Activated gamma-delta T cell treated with anti-CD3 and anti-CD28 coated beads, Interleukin-2, amount 50 U/mL, for 16 hours (primary cell): ENCODE data around the gene SIAH3.
"Not testable (repeated sequence)": the region's sequence is repeated elsewhere in the genome, so short reads cannot be mapped to it uniquely, and the experiment has no call there.

Experiments used
- DNase-seq: peaks from one replicate; pipeline ENCODE4 v3.0.0-alpha.2; 2020; ENCODE audit warnings: low read depth

SIAH3 gene

DNA sequence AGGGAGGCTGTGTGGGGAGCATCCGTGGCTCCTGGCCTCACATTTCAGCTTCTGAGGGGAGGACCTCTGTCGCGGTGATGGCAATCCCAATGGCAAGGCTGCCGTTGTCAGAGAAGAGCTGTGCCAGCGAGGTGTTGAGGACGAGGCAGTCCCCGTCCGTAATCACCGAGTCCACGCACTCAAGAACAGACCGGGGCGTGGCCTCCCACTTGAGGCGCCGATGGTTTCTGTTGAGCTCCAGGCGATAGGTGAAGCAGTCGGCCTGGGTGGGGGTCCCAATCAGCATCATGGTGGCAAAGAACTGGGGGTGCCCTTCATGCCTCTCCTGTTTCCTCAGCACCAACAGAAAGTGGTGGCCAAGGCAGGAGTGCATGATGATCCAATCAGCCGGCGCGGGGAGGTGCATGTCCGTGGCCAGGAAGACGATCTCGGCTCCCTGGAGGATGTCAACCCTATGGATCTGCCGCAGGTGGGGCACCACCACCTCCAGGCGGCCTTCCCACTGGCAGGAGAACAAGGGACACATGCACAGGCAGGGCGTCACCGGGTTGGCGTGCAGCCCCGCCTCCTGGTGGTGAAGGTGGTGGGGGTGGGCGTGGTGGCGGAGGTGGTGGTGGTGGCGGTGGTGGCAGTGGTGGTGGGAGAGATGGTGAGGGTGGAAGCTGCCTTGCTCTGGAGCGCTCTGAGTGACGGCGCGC lies 68.1 kb downstream of the SIAH3 start:
- DNase-seq, result no peak

DNA sequence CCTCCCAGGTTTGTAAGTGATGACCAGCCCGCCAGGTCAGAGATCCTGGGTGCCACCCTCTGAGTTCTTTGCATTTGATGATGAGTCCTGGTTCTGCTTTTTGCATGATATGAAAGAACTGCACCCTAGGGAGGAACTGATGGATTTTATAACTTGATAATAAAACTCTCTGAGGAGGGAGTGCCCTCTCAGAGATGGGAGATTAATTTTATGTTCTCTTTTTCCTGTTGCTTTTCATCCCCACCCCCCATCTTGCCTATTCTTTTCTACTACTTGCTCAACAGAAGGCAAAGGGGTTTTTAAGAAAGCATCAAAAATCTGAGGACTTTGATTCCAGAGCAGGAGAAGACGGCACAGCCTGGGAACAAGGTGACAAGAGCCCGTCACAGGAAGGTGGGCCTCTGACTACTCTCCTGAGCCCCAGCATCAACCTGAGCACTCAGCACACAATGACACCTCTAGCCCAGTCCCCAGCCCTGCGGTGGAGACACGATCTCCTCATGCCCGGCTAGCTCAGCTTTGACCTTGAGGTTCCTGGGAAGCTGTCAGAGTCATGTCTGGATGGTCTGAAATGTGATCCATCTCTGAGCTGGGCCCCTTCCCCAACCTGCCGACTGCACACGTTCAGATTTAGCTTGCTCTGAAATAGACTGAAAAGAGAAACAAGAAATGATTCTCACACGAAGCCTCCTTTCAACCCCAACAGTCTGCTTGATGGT lies 69.1 kb downstream of the SIAH3 start:
- no peak for DNase-seq

DNA sequence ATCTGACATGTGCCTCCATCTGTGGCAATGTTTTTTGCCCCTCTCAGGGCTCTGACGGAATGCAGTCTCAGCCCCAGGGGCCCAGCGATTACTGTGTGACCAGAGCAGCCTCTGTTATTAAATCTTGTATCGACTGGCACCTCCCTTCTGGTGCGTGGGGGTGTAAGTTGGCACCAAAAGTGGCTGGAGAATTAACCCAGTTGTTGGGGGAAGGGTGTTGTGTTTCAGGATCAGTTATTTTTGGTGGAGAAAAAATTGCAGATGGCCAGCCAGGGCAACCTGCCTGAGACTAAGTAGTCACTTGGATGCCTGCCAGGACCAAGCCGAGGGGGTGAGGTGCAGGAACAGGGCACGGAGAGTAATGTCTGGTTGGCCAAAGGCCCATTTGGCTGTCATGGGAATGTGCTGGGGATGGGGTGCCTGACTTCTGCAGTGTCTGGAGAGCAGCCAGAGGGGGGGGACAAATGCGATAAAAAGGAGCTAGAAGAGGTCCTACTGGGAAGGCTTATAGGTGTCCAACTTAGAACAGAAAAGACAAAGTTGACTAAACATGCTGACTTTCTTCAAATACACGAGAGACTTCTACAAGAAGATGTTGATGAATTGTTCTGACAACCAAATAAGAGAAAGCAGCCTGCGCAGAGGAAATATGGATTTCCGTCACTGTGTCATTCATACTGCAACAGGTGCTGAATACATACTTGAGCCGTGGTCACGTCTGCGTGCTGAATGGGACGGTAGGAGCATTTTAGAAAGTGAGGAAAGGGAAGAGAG lies 69.8 kb downstream of the SIAH3 start:
- no peak for DNase-seq

DNA sequence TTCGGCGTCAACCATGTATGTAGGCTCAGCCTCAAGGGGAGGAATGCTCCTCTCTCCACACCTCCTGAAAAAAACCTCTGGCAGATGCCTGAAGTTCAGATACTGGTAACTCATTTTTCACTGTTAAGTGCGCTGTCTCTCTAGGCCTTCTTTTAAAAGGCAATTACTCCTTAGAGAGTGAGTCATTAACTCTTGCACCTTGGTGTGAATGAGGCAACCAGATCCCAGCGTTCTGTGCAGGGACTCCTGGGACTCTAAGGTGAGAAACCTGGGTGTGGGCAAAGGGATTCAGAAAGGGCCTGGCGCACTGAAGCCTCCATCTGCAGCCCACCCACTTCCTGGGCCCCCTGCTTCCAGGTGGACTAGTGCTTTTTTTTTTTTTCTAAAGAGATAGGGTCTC lies 71.7 kb downstream of the SIAH3 start:
- DNase-seq, result no peak

DNA sequence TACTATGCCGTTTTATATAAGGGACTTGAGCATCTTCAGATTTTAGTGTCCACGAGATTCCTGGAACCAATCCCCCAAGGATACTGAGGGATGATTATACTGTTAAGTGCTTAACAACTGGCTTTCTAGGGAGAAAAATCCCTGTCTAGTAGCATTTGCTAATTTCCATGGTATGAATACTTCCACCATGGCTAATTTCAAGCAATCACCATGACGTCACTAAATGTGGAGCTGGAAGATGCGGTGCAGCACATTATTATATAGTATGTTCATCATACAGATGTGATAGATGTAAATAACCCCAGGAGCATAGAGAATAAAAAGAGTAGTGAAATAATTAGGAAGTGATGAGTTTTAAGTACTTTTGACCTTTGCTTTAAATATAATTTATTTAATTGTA lies 72.7 kb downstream of the SIAH3 start:
- no peak for DNase-seq

DNA sequence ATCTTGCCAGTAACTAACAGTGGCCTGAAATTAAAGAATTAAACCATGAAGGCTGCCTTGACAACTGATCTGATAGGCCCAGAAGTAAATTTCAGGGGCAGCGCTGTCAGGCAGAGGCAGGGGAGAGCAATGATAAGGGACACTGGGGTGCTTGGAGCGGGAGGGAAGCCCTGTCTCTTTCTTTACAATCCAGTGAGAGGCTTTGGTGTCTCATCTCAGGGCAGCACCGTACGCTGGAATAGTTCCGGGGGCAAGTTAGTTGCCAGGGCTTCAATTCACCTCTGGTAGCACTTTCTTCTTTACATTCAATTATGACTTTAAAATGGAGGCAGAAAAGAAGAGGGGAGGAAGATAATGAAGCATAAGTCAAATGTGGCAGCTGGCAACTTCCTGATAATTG lies 74.8 kb downstream of the SIAH3 start:
- no peak for DNase-seq

DNA sequence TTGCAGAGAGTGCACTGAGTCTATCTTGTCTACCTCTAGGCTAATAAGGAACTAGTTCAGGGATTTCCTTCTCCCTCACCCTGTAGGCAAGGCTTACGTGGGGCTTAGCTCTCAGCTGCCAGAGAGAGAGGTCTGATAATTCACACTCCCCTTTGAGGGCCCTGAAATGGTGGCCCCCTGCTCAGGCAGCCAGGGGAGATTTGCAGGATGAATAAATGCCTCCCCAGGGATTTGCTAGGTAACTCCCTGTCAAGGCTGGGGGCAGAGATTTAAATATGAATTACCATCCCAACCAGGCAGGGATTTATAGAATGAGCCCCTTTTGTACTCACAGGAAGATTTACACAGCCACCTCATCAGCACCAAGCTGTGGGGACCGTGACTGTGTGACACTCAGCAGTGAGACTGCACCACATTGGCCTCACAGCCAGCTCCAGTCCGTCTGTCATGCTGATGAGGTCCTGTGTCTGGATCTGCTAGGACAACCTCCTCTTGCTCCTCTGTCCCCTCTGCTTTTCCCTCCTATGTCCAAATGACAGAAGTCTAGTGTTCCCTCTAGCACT lies 76.1 kb downstream of the SIAH3 start:
- DNase-seq, result no peak

DNA sequence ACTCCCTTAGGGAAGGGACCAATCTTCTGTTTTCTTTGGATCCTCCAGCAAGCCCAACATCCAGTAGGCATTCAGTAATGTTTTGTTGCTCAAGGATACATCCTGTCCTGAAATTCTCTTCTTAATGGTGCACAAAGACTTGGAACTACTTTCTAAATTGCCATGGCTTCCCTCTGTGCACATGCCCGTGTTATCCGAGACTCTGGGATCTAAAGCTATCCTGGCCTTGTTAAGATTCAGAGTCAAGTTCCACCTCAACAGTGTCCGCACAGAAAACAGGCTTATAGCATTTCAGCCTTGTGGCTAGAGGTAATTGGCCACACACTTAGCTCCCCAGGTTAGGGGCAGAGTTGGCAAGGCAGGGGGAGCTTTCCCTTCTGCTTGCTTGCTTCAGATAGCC lies 77.6 kb downstream of the SIAH3 start:
- no peak for DNase-seq

DNA sequence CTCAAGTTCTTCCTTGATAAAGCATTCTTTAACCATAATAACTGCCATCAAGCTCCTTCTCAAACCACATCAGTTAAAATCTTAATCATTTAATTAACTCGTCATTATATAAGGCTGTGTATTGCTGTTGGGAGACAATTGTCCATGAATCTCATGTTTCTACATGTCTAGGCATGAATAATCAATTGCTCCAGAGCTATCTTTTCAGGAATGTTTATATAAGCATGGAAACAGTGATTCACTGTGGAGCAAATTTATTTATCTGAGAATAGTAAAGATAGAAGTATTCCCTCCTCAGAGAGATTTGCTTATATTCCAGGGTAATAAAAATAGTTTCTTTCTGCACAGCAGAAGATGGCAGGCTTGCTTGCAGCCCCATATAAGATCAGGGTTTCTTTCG lies 78.3 kb downstream of the SIAH3 start:
- DNase-seq, result no peak

DNA sequence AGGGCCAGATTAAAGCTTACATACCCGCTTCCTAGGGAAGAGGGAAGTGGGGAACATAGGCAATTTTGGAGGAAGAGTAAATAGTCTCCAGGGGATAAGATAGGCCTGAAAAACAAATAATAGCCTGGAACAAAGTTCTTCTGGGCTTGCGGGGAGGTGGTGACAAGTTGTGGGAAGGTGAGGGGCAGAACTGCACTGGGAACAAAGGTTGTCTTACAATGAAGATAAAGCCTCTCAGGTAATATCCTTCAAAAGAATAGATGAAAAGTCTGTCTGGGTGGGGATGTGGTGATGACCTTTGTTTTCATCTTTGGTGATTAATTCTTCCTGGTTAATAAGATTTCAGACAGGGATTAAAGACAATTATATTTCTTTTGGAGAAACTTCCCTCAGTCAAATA lies 80.7 kb downstream of the SIAH3 start:
- no peak for DNase-seq

DNA sequence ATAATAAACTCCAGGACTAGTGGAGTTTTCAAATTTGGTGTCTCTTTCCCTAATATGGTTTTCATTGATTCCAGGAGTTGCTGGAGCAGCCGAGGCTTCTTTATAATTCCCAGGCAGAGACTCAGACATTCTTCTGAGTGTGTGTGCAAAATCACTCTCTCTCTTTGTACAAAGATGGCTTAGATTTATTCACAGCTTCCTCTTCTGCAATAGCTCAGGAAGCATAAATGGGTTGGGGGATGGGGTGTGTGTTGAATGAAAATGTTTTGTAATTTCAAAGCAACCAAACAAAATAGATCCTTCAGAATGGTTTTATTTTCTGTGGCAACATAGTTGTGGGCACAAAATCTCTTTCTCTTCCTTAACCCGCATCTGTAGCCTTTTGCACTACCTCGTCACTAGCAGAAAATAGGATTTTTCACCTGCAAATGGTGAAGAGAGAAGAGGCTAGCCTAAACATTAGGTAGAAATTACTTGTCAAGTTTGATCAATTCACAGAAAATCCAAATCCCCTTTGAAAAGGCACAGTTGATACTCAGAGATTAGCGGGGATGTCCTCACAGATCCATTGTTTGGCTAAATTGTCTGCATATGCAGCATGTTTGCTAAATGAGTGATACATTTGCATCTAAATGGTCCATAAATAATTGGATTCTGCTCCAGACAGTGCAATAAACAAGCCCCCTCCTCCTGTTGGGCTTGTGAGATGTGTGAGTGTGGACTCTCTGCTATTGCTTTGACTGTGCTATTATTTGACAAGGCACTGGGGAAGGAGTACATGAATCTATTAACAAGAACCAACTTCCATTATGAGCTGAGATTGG lies 82.7 kb downstream of the SIAH3 start:
- DNase-seq, result no peak

DNA sequence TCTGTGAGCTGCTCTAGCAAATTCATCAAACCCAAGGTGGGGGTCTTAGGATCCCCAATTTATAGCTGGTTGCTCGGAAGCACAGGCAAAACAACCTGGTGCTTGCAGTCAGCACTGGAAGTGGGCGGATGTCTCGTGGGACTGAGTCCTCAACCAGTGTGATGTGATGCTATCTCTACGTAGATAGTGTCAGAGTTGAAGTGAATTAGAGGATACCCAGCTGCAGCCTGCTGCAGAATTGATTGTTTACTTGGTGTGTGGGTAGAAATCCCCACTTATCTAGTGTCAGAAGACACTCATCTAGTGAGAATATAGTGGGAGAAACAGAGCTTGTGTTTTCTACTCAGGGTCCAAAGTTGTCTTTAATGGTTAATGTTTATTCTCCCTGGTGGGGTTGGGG lies 86.1 kb downstream of the SIAH3 start:
- no peak for DNase-seq

DNA sequence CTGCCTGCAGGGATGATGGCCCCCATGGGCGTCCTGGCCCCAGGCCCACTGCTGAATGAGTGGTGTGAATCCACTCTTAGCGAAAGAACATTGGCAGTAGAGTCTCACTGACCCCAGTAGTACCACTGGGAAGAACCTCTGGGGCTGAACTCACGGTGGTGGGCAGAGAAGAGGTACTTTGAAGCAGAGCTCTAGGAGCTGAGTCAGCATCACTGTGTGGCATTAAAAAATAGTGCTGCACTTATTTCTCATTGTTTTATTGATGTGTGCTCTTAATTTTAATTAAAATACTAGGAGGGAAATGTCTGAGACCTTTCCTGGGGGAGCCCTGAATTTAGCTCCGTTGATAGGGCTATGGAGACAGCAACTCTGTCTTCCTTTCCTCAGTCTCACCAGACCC lies 88.1 kb downstream of the SIAH3 start:
- DNase-seq, result no peak

DNA sequence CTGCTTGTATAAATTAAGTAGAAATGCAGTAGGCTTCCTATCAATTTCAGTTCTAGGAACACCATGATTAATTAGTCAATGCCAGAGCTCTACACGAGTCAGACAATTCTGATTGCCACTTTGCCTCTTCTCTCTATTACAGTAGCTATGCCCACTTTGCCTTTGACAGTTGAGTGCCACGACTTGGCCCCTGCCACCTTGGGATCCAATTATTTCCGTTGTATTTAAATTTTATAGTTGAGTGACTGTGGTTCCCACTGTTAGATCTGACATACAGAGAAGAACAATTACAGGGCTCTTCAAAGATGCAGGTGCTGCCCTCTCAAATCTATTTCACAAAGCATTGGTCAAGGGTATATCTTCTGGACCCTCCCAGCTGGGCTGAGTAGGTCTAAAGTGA lies 94.0 kb downstream of the SIAH3 start:
- not testable (repeated sequence) for DNase-seq

DNA sequence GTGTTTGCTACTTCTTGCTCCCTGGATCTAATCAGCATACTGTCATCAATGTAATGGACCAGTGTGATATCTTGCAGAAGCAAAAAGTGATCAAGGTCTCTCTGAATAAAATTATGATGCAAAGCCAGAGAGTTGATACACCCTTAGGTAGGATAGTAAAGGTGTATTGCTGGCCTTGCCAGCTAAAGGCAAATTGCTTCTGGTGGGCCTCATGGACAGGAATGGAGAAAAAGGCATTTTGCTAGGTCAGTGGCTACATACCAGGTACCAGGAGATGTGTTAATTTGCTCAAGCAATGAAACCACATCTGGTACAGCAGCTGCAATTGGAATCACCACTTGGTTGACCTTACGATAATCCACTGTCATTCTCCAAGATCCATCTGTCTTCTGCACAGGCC lies 95.1 kb downstream of the SIAH3 start:
- not testable (repeated sequence) for DNase-seq

DNA sequence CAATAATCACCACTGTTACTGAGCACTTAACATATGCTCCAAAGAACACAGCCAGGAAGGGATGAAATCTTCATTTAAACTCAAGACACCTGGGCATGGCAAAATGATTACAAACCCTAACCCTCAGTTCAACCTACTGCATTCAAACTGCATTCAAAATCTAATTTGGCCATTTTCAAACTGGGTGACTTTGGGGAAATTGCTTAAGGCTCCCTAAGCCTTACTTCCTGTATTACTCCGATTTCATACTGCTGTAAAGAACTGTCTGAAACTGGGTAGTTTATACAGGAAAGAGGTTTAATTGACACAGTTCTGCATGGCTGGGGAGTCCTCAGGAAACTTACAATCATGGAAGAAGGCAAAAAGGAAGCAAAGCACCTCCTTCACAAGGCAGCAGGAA lies 99.0 kb downstream of the SIAH3 start:
- DNase-seq, result no peak

DNA sequence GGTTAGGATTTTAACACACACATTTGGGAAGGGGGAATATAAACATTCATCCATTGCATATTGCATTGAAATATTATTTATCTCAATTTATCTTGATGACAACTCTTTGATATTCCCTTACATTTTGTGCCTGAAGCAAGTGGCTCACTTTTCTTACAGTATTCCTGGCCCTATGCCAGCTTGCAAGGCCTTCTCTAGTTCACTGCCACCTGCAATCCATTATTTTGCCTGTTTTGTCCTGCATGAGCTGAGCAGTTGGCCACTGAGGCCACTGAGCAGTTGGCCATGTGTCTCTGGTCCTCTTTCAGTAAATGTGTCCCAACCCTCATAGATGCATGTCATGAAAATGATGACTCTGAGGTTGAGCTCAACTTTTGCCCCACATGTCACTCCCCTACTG lies 99.7 kb downstream of the SIAH3 start:
- DNase-seq, result no peak

DNA sequence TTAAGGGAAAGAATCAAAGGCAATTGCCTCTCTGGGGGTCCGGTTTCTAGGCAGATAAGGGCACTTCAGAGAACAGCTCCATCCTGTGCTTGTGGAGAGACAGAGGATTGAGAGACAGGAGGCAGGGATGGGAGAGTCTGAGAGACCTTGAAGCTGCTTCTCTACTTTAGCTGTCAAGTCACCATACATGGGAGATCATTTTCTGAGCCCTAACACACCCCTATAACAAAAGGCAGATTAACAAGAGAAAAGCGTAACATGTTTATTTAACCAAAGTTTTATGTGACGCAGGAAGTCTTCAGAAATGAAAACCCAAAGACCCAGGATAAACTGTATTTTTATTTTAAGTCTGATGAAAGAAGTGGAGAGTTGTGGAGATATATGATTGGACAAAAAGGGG lies 101.0 kb downstream of the SIAH3 start:
- DNase-seq, result no peak

DNA sequence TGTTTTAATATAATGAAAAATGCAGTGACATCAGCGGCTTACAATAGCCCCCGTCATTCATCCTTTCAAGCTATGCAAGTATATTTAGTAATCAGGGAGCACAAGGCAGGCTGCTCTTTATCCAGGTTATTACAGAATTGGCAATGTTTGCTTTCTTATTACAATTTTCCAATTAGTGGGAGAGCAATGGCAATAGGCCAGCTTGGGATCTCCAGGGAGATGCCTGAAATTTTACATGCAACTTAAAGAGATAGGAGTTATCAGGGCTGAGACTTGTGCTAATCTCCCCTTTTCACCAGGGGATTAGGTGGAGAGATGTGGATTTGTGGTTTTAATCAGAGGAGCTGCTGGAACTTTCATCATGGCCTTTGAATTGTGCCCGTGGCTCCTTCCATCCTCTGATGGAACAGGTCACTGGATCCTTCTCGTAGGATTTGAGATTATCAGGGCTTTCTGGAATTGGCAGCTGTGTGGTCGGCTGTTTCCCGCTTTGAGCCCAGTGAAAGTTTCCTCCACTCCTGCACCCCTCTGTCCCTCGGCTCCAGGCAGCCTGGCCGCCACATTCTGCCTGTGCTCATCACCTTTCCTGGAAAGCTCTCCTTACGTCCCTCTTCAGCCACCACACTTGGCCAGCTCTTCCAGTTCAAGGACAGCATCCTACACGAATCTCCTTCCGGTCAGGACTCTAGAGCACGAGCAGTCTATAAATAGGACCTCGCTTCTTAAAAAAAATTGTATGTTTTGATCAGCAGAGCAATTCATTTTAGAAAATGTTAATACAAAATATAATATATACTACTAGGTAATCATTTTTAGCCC lies 102.4 kb downstream of the SIAH3 start:
- DNase-seq, result no peak

DNA sequence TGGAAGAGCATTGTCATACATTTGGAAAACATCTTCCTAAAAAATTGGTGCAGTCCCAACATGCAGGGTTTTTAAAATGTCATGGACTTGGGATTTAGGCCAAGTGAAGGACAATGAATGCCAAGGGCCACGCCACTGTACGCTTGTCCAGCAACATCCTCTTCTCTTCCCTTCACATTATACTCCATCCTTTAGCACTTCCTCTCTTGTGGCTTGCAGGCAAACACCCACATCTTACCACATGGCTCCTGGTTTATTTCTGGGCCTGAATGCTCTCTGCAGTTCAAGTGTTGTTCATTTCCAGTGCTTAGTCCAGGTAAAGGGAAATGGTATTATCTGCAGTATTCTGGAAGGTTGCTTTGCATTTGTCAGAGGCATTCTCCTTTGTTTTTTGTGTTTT lies 104.5 kb downstream of the SIAH3 start:
- no peak for DNase-seq

DNA sequence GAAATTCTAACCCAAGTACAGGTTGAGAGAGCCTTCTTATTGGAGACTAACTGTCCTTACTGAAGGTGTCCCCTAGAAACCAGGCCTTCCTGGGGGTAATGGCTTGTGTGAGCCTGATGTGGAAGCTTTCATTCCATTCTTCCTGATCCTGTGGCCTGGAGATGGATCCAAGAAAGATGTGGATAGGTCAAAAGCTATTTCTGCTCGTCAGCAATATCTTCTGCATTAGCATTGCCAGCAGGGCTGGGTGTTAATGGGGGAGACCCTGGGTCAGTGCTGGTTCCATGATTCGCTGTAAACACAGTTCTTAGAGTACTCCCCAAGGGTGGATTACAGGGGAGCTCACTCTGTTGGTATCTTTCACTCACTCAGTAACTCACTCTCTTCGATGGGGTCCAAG lies 106.6 kb downstream of the SIAH3 start:
- no peak for DNase-seq
